Fibroblast of lung (primary cell): ENCODE results near the gene SETBP1.

Experiments
- EZH2 ChIP-seq: IDR thresholded peaks from 2 replicates; pipeline ENCODE4 v1.5.1; 2012; ENCODE audit warnings: low read length, control low read depth, mild to moderate bottlenecking; ENCODE audit errors: missing control alignments
- TF ChIP-seq, protein P1 (sequence below), 2 donors: IDR thresholded peaks in 1 of 2; conservative IDR thresholded peaks in 1 of 2; 1 replicate in 1 of 2; 2 replicates in 1 of 2; pipeline ENCODE4 v1.5.1; 2011 to 2012; ENCODE audit warnings: low read length in 2 of 2, control low read depth in 1 of 2, inconsistent platforms in 1 of 2, low read depth in 1 of 2, mild to moderate bottlenecking in 1 of 2

DNA sequence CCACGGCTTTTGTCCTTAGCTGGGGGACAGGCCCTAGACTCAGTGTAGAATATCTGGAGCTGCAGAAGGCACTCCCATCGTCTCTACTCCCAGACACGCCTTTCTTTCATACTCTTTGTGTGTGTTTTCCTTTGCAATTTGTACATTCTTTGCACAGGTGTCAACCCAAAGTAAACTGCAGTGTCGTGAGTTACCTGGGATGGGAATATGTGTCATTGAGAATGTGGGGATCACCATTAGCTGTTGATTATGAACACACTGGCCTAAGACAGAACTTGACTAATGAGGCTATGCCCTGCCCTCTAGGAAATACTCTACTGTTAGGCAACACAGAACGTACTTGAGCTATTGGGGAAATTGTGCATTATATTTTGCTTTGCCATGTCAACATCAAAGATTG lies 233.3 kb downstream of the SETBP1 start:
- TF ChIP-seq, protein P1, sequence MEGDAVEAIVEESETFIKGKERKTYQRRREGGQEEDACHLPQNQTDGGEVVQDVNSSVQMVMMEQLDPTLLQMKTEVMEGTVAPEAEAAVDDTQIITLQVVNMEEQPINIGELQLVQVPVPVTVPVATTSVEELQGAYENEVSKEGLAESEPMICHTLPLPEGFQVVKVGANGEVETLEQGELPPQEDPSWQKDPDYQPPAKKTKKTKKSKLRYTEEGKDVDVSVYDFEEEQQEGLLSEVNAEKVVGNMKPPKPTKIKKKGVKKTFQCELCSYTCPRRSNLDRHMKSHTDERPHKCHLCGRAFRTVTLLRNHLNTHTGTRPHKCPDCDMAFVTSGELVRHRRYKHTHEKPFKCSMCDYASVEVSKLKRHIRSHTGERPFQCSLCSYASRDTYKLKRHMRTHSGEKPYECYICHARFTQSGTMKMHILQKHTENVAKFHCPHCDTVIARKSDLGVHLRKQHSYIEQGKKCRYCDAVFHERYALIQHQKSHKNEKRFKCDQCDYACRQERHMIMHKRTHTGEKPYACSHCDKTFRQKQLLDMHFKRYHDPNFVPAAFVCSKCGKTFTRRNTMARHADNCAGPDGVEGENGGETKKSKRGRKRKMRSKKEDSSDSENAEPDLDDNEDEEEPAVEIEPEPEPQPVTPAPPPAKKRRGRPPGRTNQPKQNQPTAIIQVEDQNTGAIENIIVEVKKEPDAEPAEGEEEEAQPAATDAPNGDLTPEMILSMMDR (conservative IDR thresholded peaks at IDR 0.05 in 1 of 2, IDR thresholded peaks at IDR 0.05 in 1 of 2; ENCODE audit: low read depth in 1 of 2, low read length in 2 of 2): no peak
- TF ChIP-seq EZH2: no peak
